GM04503 (cell line): ENCODE data around the gene SMG1.
A peak's percentile ranks its signal among the peaks of the same experiment; 100 is the strongest.
"Not testable (repeated sequence)": the region's sequence is repeated elsewhere in the genome, so short reads cannot be mapped to it uniquely, and the experiment has no call there.

Source experiments
- DNase-seq: peaks from one replicate; pipeline ENCODE4 v3.0.0-alpha.2; 2012; ENCODE audit warnings: low read depth

The SMG1 gene

GRCh38 chr16:18933501-18933900 is 7.3 kb upstream of the SMG1 start:
- DNase-seq: no peak

DNA sequence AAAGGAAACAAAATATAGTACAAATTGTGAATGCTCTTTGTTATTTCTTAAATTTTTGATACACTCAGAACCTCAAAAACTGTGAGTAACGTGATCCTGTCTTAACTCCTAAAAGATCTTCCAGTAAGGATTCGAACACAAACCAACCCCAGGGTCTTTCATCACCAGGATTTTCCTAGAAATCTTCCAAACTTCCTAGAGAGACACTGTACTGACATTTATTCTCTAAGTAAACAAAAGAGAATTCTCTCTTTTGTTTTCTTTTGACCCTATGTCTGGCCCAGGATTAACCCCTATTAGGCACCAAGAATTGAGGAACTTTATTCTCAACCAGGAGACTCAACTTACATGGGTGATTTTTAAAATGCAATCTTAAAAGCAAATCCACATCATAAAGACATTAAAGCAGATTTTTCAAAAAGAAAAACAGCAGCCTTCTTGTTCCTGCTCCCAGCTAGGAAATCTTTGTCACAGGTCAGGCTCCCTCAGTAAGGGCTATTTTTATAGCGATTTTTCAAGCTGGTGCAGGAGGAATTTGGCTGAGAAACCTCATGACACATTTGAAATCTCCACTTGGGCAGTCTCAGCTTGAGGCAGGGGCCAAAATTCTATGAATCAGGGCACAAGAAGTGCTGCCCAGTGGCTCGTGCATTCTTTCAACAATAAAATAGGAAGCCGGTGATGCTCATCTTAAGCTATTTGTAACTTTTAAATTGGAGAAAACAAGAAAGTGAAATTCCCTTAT is 6.2 kb upstream of the SMG1 start:
- DNase-seq: peak; percentile 50

DNA sequence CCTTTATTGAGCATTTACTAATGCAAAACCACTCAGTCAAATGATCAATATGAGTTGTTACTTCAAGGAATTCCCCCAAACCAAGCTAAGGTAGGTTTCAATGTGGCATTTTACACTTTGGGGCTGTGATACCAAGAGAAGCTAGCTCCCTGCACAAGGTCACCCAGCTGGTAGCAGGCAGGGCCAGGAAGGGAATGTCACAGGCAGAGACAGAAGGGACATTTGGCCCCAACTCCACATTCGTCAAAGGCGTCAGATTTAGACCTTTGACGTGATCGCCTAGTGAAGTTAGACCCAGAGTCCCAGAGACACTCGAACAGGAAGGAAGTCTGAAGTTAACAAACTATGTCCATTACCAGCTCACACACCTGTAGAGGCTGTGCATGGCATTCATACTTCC is 5.5 kb upstream of the SMG1 start:
- DNase-seq: no peak

GRCh38 chr16:18930095-18930494 is 3.9 kb upstream of the SMG1 start:
- DNase-seq: not testable (repeated sequence)

DNA sequence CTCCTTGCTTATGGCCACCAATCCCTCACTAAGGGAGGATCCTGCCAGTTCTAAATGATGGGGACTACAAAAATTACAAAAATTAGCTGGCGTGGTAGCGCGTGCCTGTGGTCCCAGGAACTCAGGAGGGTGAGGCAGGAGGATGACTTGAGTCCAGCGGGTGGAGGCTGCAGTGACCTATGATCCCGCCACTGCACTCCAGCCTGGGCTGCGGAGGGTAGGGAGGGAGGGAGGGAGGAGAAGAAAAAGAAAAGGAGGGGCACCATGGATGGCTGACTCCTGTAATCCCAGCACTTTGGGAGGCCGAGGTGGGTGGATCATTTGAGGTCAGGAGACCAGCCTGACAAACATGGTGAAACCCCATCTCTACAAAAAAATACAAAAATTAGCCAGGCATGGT is 1.9 kb upstream of the SMG1 start:
- DNase-seq: not testable (repeated sequence)

- not testable (repeated sequence) for DNase-seq
These were observed 808 bp downstream of the SMG1 start for GRCh38 chr16:18925215-18925985.

- not testable (repeated sequence) for DNase-seq
These were observed 2.3 kb downstream of the SMG1 start for GRCh38 chr16:18923935-18924334.

GRCh38 chr16:18923124-18923523 is 3.1 kb downstream of the SMG1 start:
- DNase-seq: not testable (repeated sequence)

DNA sequence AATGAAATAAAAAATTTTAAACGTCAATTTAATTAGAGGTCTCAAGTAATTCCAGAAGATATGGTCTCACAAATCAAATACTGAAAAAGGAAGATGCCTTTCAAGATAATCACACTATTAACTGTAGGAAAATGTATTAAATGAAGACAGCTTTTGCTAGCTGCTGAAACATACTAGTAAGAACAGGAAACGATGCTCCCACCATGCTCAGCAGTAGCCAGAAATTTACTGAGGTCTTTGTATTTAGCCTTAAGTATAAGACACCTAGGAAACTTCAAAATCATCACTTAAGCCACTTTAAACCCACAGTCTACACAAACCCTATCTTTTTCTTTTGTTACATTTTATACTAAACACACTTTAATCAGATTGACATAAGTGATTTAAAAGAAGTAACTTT is 16.6 kb downstream of the SMG1 start:
- DNase-seq: not testable (repeated sequence)

DNA sequence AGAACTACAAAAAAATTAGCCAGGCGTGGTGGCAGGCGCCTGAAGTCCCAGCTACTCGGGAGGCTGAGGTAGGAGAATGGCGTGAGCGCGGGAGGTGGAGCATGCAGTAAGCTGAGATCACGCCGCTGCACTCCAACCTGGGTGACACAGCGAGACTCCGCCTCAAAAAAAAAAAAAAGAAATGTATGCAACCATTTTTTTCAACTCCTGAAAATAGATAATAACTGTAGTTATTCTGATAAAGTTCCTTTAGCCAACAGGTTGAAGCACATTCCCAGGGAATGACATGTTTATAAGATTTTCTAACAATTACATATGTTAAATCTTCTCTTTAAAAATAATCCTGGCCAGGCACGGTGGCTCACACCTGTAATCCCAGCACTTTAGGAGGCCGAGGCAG is 17.5 kb downstream of the SMG1 start:
- DNase-seq: not testable (repeated sequence)

GRCh38 chr16:18902778-18903177 is 23.4 kb downstream of the SMG1 start:
- not testable (repeated sequence) for DNase-seq

DNA sequence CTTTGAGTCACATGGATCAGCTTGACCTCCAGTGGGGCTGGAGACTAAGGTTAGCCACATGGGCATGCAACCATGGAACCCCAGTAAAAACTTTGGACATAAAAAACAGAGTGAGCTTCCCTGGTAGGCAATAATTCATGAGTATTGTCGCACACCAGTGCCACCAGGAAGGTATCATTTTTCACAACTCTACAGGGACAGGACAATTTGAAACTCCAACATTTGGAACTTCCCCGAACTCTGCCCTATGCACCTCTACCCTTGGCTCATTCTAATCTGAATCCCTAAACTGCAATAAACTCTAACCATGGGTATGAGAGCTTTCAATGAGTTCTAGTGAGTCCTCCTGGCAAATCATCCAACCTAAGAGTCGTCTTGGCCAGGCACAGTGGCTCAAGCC is 24.2 kb downstream of the SMG1 start:
- DNase-seq: not testable (repeated sequence)

DNA sequence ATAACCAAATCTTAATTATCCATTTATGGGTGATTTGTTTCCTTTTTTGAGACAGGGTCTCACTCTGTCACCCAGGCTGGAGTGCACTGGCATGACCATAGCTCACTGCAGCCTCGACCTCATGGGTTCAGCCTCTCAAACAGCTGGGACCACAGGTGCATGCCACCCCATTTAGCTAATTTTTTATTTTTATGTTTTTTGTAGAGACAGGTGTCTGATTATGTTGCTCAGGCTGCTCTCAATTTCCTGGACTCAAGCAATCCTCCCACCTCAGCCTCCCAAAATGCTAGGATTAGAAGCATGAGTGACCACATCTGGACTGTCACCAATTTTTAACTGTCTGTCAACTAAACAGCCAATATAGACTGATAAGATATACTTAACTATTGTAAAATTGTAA is 25.0 kb downstream of the SMG1 start:
- DNase-seq: not testable (repeated sequence)

- not testable (repeated sequence) for DNase-seq
These were observed 41.8 kb downstream of the SMG1 start for GRCh38 chr16:18884456-18884855.

DNA sequence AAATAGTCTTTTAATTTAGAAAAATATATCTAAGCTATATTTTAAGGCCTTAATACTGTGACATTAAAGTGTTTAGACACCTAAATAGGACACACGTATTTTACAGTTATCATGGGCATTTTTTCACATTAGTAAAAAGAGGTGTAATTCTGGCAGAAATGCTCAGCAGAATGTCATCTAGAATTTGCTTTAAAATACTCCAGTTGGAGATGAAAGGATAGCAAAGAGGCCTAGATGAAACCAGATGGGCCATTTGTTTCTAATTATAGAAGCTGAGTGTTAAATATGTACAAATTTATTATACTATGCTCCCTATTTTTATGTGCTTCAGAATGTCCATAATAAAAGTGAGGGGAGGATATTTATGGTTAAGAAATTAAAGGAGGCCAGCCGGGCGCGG is 48.5 kb downstream of the SMG1 start:
- not testable (repeated sequence) for DNase-seq

DNA sequence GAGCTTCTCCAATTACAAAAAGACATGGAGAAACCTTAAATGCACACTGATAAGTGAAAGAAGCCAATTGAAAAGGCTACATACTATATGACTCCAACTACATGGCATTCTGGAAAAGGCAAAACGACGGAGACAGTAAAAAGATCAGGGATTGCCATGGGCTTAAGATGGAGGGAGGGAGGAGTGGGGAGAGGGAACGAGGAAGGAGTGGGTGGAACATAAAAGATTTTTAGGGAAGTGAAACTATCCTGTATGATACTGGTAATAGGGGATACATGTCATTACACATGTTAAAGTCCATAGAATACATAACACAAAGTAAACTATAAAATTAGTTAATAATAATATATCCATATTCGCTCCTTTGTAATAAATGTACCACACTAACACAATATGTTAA is 48.9 kb downstream of the SMG1 start:
- not testable (repeated sequence) for DNase-seq

DNA sequence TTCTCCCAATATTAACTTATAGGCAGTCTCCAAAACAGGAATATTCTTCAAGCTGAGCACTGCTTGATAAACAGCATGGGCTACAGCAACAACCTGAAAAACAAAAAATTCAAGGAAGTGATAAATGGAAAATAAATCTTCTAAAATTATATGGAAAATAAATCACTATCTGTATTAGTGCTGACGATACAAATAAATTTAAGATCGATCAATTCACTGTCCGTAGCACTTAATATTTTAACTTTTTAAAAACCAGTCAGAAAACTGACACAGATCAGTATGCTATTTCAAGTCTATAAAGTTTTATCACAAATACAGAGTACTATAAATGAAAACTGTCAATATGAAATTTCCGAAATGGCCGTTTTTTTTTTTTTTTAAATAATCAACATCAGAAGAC is 49.9 kb downstream of the SMG1 start:
- DNase-seq: not testable (repeated sequence)

DNA sequence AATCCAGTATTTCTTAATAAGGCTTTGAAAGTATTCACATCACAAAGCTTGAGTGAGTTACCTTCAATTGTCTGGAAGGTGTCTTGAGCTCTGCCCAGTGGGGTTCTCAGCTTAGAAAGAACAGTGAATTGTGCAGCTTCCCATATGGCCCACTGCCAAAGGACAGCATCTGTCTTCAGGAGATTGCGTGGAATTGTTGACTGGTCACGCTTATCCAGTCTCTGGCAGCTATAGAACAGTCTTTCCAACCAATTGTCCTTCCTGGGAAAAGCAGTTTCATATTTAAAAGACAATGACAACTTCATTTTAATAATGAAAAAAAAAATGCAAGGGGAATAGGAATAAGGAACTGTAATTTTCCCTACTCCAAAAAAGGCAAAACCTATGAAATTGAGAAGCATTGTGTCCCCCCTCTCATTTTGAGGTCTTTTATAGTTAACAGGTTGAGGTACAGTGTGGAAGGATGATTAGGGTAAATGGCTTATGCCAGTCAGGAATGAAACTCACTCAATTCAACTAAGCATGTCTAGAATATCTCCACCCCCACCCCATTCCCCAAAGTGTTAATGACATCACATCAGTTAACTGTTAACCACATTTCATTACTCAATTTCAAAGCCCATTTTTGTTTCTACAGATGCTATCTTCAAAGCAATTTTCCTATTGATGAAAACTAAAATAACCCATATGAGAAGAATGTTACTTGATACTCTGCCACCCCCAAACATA is 57.0 kb downstream of the SMG1 start:
- DNase-seq: not testable (repeated sequence)

GRCh38 chr16:18866277-18866823 is 59.9 kb downstream of the SMG1 start:
- DNase-seq: peak; percentile 9

DNA sequence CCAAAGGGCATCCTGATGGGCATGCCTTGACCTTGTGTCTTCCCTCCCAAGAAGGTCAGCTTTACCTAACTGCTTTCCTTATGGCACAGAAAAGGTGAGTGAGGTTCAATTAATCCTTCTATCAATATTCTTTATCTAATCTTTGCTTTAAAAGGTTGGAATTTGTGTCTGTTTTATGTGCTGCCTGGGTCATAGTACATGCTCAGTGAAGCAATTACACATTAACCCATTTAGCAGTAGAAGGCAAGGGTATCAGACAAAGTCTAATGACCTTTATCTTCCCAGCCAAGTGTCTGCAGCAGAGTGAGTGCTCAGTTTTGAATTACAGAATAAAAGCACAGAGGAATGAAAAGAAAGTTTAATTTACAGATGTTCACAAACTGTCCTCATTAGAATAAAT is 63.3 kb downstream of the SMG1 start:
- not testable (repeated sequence) for DNase-seq

GRCh38 chr16:18855196-18855595 is 71.0 kb downstream of the SMG1 start:
- DNase-seq: no peak

DNA sequence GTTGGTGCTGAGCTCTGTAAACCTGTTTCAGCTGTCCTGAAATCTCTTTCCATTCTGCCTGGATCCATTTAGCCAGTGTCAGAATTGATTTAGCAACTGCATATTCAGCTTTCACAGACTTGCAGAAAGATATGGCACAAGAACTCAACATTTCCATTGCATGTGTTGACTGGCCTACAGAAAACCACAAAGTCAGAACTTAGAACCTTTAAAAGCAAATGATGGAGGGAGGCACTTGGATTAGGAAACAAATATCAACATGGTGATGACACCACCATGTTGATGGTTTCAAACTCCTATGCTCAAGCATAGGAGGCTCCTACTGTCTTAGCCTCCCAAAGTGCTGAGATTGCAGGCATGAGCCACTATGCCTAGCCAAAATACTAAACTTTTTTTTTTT is 72.5 kb downstream of the SMG1 start:
- no peak for DNase-seq
